ENCODE data around the gene FNIP1.

DNA sequence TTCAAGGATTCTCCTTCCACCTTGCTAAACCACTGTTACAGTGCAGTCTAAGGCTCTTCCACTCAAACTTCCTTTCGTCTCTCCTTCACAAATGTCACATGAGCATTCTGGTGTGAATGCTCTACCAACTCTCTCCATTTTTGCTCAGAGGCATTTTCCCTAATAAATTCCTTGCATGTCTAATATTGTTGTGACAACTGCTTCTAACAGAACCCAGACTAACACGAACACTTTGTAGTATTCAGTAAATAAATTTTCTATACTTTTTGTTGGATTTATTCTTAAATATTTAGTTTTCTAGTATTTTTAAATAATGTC is 185.8 kb downstream of the FNIP1 start:
- no peak for TF ChIP-seq CTCF (IDR thresholded peaks at IDR 0.05)
- no peak for TF ChIP-seq POLR2A (IDR thresholded peaks at IDR 0.05)
- TF ChIP-seq EP300 (IDR thresholded peaks at IDR 0.05): no peak

Measured in tibial nerve (tissue), 4 donors.